ENCODE measurements around the gene APP.
A peak's percentile ranks its signal among the peaks of the same experiment; 100 is the strongest.
"Not testable (repeated sequence)": the region's sequence is repeated elsewhere in the genome, so short reads cannot be mapped to it uniquely, and the experiment has no call there.

The APP gene

GRCh38 chr21:26091480-26092018 lies 79.0 kb downstream of the APP start:
- H3K4me3 ChIP-seq (replicated peaks; ENCODE audit: low read depth, low read length): no peak overlapping the region
- TF ChIP-seq CTCF (IDR thresholded peaks at IDR 0.05; ENCODE audit: low read depth, low read length, missing control alignments): peak; percentile 30
- DNase-seq (ENCODE audit: extremely low read depth, low read depth): no peak

GRCh38 chr21:26089730-26090129 lies 80.8 kb downstream of the APP start:
- H3K4me3 ChIP-seq (replicated peaks; ENCODE audit: low read depth, low read length): no peak overlapping the region
- DNase-seq (ENCODE audit: extremely low read depth, low read depth): no peak
- no peak for TF ChIP-seq CTCF (IDR thresholded peaks at IDR 0.05; ENCODE audit: low read depth, low read length, missing control alignments)

- no peak for TF ChIP-seq CTCF (IDR thresholded peaks at IDR 0.05; ENCODE audit: low read depth, low read length, missing control alignments)
- H3K4me3 ChIP-seq (replicated peaks; ENCODE audit: low read depth, low read length): no peak overlapping the region
- no peak for DNase-seq (ENCODE audit: extremely low read depth, low read depth)
Measured at GRCh38 chr21:26087223-26087918, 83.2 kb downstream of the APP start.

- H3K4me3 ChIP-seq (replicated peaks; ENCODE audit: low read depth, low read length): no peak overlapping the region
- no peak for DNase-seq (ENCODE audit: extremely low read depth, low read depth)
- no peak for TF ChIP-seq CTCF (IDR thresholded peaks at IDR 0.05; ENCODE audit: low read depth, low read length, missing control alignments)
Measured at GRCh38 chr21:26085882-26086281, 84.7 kb downstream of the APP start.

- no peak overlapping the region for H3K4me3 ChIP-seq (replicated peaks; ENCODE audit: low read depth, low read length)
- no peak for DNase-seq (ENCODE audit: extremely low read depth, low read depth)
- TF ChIP-seq CTCF (IDR thresholded peaks at IDR 0.05; ENCODE audit: low read depth, low read length, missing control alignments): no peak
Measured at GRCh38 chr21:26085127-26085526, 85.4 kb downstream of the APP start.

- TF ChIP-seq CTCF (IDR thresholded peaks at IDR 0.05; ENCODE audit: low read depth, low read length, missing control alignments): no peak
- H3K4me3 ChIP-seq (replicated peaks; ENCODE audit: low read depth, low read length): no peak overlapping the region
- no peak for DNase-seq (ENCODE audit: extremely low read depth, low read depth)
Measured at GRCh38 chr21:26082549-26082948, 88.0 kb downstream of the APP start.

- not testable (repeated sequence) for DNase-seq (ENCODE audit: extremely low read depth, low read depth)
Measured at GRCh38 chr21:26081175-26081760, 89.3 kb downstream of the APP start.

More at GRCh38 chr21:26081175-26081760, 89.3 kb downstream of the APP start:
- H3K4me3 ChIP-seq (replicated peaks; ENCODE audit: low read depth, low read length): not testable (repeated sequence)
